T-helper 17 cell (primary cell): Measurements from ENCODE around the gene RAB27B. TPM values are rescaled to one million over a fixed set of nuclear protein-coding genes. Genes with fewer than 3 reads are reported as not detected.
A peak's percentile ranks its signal among the peaks of the same experiment; 100 is the strongest.

Source experiments
- ATAC-seq: fragments of 150-1000 bp; cut with Tn5 transposase; 2 replicates; pipeline ENCODE4 v1.10.0; 2021; ENCODE audit warnings: mild to moderate bottlenecking, moderate library complexity
- DNase-seq, 3 donors: peaks; one replicate each; pipeline versions ENCODE4 v3.0.0 to v3.0.0-alpha.2; 2020 to 2021
- H3K9me3 ChIP-seq: one replicate; pipeline ENCODE4 v1.7.0; 2013; ENCODE audit warnings: low read length, mild to moderate bottlenecking; ENCODE audit not compliant: control insufficient read depth, poor library complexity, severe bottlenecking
- H3K27ac Mint-ChIP-seq: one replicate; pipeline ENCODE4 v1.8.0; 2022; ENCODE audit warnings: mild to moderate bottlenecking, moderate library complexity, mixed read lengths
- H3K27me3 Mint-ChIP-seq: one replicate; pipeline ENCODE4 v1.8.0; 2022; ENCODE audit warnings: mixed read lengths
- H3K36me3 Mint-ChIP-seq: one replicate; pipeline ENCODE4 v1.8.0; 2022; ENCODE audit warnings: low read depth, mixed read lengths
- H3K4me1 Mint-ChIP-seq: one replicate; pipeline ENCODE4 v1.8.0; 2022; ENCODE audit warnings: mild to moderate bottlenecking, mixed read lengths
- H3K4me3 Mint-ChIP-seq: one replicate; pipeline ENCODE4 v1.8.0; 2022; ENCODE audit warnings: mild to moderate bottlenecking, moderate library complexity, mixed read lengths
- total RNA-seq, 4 donors: library from RNA in 2 of 4; stranded (reverse) in 2 of 4; gene quantifications; one replicate each; pipeline ENCODE4 v1.2.3 and lab custom pipeline; 2022 to 2026

The RAB27B gene
- total RNA-seq, 2 donors from 2014 or later, result 3.5 to 30.6 TPM

- H3K36me3 Mint-ChIP-seq, result no peaks in the 10 kb centered on the region
- H3K27me3 Mint-ChIP-seq, result peaks cover 17% of the 10 kb centered on the region
- H3K27ac Mint-ChIP-seq, result no peak overlapping the region
- H3K4me1 Mint-ChIP-seq, result no peaks in the 10 kb centered on the region
- no peak overlapping the region for H3K4me3 Mint-ChIP-seq
- no peak for ATAC-seq
- DNase-seq, result no peak
- no peaks in the 10 kb centered on the region for H3K9me3 ChIP-seq
Observed at GRCh38 chr18:54910161-54910919, 82.1 kb downstream of the RAB27B start.

- ATAC-seq, result no peak
- no peak for DNase-seq
- Mint-ChIP-seq H3K4me3 (no peak overlapping the region), H3K4me1 (no peaks in the 10 kb centered on the region), H3K27me3 (peaks cover 17% of the 10 kb centered on the region), H3K27ac (no peak overlapping the region), H3K36me3 (no peaks in the 10 kb centered on the region)
- H3K9me3 ChIP-seq, result no peaks in the 10 kb centered on the region
Observed at GRCh38 chr18:54911551-54911950, 83.3 kb downstream of the RAB27B start.

GRCh38 chr18:54914816-54915215 is 86.5 kb downstream of the RAB27B start:
- DNase-seq (no peak), ATAC-seq (no peak)
- no peak overlapping the region for H3K4me3 Mint-ChIP-seq
- no peak overlapping the region for H3K27ac Mint-ChIP-seq
- no peaks in the 10 kb centered on the region for H3K4me1 Mint-ChIP-seq
- H3K27me3 Mint-ChIP-seq, result peaks cover 17% of the 10 kb centered on the region
- H3K36me3 Mint-ChIP-seq, result no peaks in the 10 kb centered on the region
- H3K9me3 ChIP-seq, result no peaks in the 10 kb centered on the region

GRCh38 chr18:54916507-54916906 is 88.2 kb downstream of the RAB27B start:
- peak overlapping the region; percentile 27 for H3K27ac Mint-ChIP-seq
- H3K4me3 Mint-ChIP-seq, result no peak overlapping the region
- peaks cover 17% of the 10 kb centered on the region for H3K27me3 Mint-ChIP-seq
- DNase-seq (no peak), ATAC-seq (no peak)
- H3K4me1 Mint-ChIP-seq, result no peaks in the 10 kb centered on the region
- H3K9me3 ChIP-seq, result no peaks in the 10 kb centered on the region
- H3K36me3 Mint-ChIP-seq, result no peaks in the 10 kb centered on the region

- H3K36me3 Mint-ChIP-seq, result no peaks in the 10 kb centered on the region
Observed at GRCh38 chr18:54918060-54918459, 89.8 kb downstream of the RAB27B start.

GRCh38 chr18:54919412-54919811 is 91.1 kb downstream of the RAB27B start:
- no peak overlapping the region for H3K4me3 Mint-ChIP-seq
- no peaks in the 10 kb centered on the region for H3K36me3 Mint-ChIP-seq
- H3K4me1 Mint-ChIP-seq, result no peaks in the 10 kb centered on the region
- no peak for DNase-seq
- H3K27ac Mint-ChIP-seq, result no peak overlapping the region
- peaks cover 7% of the 10 kb centered on the region for H3K27me3 Mint-ChIP-seq
- ATAC-seq, result no peak
- H3K9me3 ChIP-seq, result no peaks in the 10 kb centered on the region

More at GRCh38 chr18:54918060-54918459, 89.8 kb downstream of the RAB27B start:
- H3K4me1 Mint-ChIP-seq, result no peaks in the 10 kb centered on the region
- H3K27me3 Mint-ChIP-seq, result peaks cover 7% of the 10 kb centered on the region
- ATAC-seq, result no peak
- DNase-seq, result no peak
- H3K27ac Mint-ChIP-seq, result no peak overlapping the region
- H3K9me3 ChIP-seq, result no peaks in the 10 kb centered on the region
- no peak overlapping the region for H3K4me3 Mint-ChIP-seq

- DNase-seq, result no peak
- no peaks in the 10 kb centered on the region for H3K36me3 Mint-ChIP-seq
- H3K4me3 Mint-ChIP-seq, result no peak overlapping the region
- peaks cover 7% of the 10 kb centered on the region for H3K27me3 Mint-ChIP-seq
- no peaks in the 10 kb centered on the region for H3K4me1 Mint-ChIP-seq
- no peak for ATAC-seq
- H3K27ac Mint-ChIP-seq, result no peak overlapping the region
- H3K9me3 ChIP-seq, result no peaks in the 10 kb centered on the region
Observed at GRCh38 chr18:54923339-54923956, 95.2 kb downstream of the RAB27B start.

GRCh38 chr18:54924948-54925347 is 96.7 kb downstream of the RAB27B start:
- Mint-ChIP-seq H3K4me3 (no peak overlapping the region), H3K4me1 (no peaks in the 10 kb centered on the region), H3K27me3 (no peaks in the 10 kb centered on the region), H3K36me3 (no peaks in the 10 kb centered on the region), H3K27ac (no peak overlapping the region)
- ATAC-seq, result no peak
- no peak for DNase-seq
- no peaks in the 10 kb centered on the region for H3K9me3 ChIP-seq

- Mint-ChIP-seq H3K36me3 (no peaks in the 10 kb centered on the region), H3K4me3 (no peak overlapping the region), H3K4me1 (no peaks in the 10 kb centered on the region), H3K27me3 (no peaks in the 10 kb centered on the region), H3K27ac (no peak overlapping the region)
- H3K9me3 ChIP-seq, result no peaks in the 10 kb centered on the region
- ATAC-seq (no peak), DNase-seq (no peak)
Observed at GRCh38 chr18:54926593-54927325, 98.5 kb downstream of the RAB27B start.

GRCh38 chr18:54928236-54928635 is 100.0 kb downstream of the RAB27B start:
- no peak overlapping the region for H3K4me3 Mint-ChIP-seq
- H3K4me1 Mint-ChIP-seq, result no peaks in the 10 kb centered on the region
- H3K9me3 ChIP-seq, result no peaks in the 10 kb centered on the region
- no peaks in the 10 kb centered on the region for H3K27me3 Mint-ChIP-seq
- DNase-seq (no peak), ATAC-seq (no peak)
- H3K27ac Mint-ChIP-seq, result no peak overlapping the region
- H3K36me3 Mint-ChIP-seq, result no peaks in the 10 kb centered on the region

GRCh38 chr18:54931152-54931551 is 102.9 kb downstream of the RAB27B start:
- Mint-ChIP-seq H3K27ac (no peak overlapping the region), H3K4me3 (no peak overlapping the region), H3K36me3 (no peaks in the 10 kb centered on the region), H3K4me1 (no peaks in the 10 kb centered on the region), H3K27me3 (no peaks in the 10 kb centered on the region)
- DNase-seq (no peak), ATAC-seq (no peak)
- no peaks in the 10 kb centered on the region for H3K9me3 ChIP-seq

GRCh38 chr18:54932472-54932871 is 104.2 kb downstream of the RAB27B start:
- Mint-ChIP-seq H3K36me3 (no peaks in the 10 kb centered on the region), H3K27ac (no peak overlapping the region), H3K27me3 (peaks cover 8% of the 10 kb centered on the region), H3K4me1 (no peaks in the 10 kb centered on the region), H3K4me3 (no peak overlapping the region)
- H3K9me3 ChIP-seq, result no peaks in the 10 kb centered on the region
- DNase-seq (no peak), ATAC-seq (no peak)

GRCh38 chr18:54938506-54938905 is 110.2 kb downstream of the RAB27B start:
- Mint-ChIP-seq H3K36me3 (no peaks in the 10 kb centered on the region), H3K27ac (no peak overlapping the region), H3K27me3 (peaks cover 8% of the 10 kb centered on the region), H3K4me1 (no peaks in the 10 kb centered on the region), H3K4me3 (no peak overlapping the region)
- no peaks in the 10 kb centered on the region for H3K9me3 ChIP-seq
- DNase-seq (no peak), ATAC-seq (no peak)
